Measurements from ENCODE around the gene CHN2.

The CHN2 gene

GRCh38 chr7:29340696-29341095 is 146.1 kb downstream of the CHN2 start:
- DNase-seq = no peak

DNA sequence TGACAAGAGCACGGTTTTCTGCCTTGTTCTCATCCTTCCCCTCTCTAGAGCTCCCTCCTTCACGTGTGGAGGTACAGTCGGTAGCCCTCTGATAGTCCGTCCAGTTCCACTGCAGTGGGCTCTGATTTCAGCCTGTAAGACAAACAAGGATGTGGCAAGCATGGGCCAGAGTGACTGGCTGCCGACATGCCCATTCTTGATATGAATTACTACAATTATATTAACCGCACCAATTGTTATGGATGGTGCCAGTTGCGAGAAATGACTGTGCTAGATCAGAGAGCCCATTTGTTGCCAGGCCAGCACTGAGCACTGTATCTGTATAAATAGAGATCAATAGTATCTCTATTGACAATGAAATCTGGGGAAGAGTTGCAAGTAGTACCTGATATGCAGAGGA is 146.6 kb downstream of the CHN2 start:
- no peak for DNase-seq

DNA sequence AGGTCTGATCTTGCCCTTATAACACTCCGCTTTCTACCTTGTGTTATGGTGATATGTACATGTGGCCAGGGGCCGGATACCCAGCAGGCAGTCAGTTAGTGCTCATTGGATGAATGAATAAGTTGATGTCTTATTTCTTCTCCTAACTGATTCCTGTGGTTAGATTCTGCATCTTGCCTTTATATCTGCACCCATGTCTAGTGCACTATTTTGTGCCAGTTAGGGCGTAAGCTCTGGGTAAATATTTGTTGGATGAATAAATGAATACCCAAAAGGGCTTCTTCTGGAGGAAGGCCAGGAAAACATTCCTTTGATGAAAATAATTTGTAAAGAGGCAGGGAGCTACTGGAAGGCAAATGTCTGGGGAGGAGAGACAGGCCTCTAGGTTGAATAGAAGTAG is 148.2 kb downstream of the CHN2 start:
- DNase-seq = no peak

GRCh38 chr7:29343399-29343798 is 148.8 kb downstream of the CHN2 start:
- no peak for DNase-seq

GRCh38 chr7:29344334-29344978 is 149.9 kb downstream of the CHN2 start:
- DNase-seq = no peak

DNA sequence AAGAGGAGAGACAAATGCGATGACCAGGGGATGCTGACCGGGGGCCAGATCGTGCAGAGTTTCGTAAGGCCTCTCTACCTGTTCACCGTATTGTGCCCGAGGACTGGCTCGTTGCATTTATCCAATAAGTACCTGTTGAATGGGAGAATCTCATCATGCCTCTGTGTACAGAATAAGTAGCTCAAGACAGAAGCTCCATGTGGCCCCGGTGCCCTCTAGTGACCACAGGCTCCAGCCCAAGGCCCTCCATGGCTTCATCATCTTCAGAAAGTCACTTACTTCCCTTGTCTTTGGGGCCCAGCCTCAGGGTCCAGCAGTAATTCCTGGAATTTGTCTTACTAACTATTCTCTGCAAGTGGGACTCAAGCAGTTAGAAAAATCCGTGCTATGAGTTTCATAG is 151.0 kb downstream of the CHN2 start:
- DNase-seq = no peak

- DNase-seq = no peak
Measured at GRCh38 chr7:29346231-29346978, 151.8 kb downstream of the CHN2 start.

- DNase-seq = no peak
Measured at GRCh38 chr7:29349362-29349761, 154.8 kb downstream of the CHN2 start.

GRCh38 chr7:29350351-29350750 is 155.8 kb downstream of the CHN2 start:
- no peak for DNase-seq

- DNase-seq = no peak
Measured at GRCh38 chr7:29352041-29352440, 157.5 kb downstream of the CHN2 start.

DNA sequence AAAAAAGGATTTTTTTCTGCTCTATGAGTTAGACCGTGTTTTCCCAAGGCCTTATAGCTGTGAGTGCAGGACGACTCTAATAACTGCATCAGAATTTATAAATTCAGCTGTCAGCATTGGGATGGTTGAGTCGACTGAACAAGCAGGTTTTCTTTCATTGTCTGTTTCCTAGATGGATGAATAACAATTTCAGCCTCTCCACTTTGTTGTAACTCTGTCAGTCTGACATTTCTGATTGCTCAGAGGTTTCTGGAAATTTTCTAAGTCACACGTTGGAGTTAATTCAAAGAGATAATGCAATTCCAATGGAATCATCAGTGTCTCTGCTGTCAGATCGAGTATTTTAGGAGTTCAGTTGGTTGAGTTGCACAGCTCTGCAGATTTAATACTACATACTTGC is 159.2 kb downstream of the CHN2 start:
- DNase-seq = no peak

DNA sequence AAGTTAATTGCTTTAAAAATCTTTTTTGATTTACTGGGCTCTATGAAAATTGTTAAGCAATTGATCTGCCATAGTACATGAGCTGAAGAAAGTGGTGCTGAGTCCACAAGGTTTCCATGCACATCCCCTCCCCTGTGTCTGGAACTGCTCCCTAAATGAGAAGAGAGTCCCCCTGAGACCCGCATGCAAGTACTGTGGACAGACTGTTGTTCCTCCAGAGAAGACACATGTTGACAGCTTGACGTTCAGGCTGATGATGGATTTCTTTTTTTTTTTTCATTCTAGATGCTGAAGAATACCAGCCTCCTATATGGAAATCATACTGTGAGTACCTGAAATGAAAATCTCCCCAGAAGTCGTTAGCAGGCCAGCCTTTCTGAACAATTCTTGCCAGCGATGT is 159.8 kb downstream of the CHN2 start:
- DNase-seq = no peak

- DNase-seq = no peak
Measured at GRCh38 chr7:29355388-29355787, 160.8 kb downstream of the CHN2 start.

- no peak for DNase-seq
Measured at GRCh38 chr7:29356631-29357030, 162.1 kb downstream of the CHN2 start.

DNA sequence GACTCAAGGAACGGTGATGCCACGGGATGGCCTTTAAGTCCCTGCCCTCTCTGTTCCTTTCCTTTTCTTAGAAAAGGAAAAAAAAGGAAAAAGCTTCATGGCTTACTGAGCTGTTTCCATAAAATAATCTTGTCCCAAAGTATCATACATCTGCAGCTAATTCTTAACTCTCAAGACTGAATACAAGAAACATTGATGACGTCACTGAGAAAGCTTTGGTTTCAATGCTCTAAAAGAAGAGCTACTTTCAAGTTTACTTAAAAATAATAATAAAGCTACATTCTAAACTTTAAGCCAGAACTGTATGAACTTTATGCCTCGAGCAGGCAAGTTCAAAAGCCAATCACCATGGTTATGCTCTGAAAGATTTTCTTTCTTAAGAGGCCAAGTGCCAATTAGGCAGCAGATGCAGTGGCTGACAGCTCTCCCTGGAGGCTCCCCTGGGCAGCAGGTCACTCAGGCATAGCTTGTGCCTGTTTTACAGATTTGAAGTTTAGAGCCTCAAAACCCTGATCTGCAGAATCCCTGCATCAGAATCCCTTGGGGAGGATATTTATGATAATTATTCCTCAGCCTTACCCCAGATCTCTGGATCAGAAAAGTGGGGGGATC is 165.0 kb downstream of the CHN2 start:
- DNase-seq = no peak

- no peak for DNase-seq
Measured at GRCh38 chr7:29360633-29361625, 166.4 kb downstream of the CHN2 start.

DNA sequence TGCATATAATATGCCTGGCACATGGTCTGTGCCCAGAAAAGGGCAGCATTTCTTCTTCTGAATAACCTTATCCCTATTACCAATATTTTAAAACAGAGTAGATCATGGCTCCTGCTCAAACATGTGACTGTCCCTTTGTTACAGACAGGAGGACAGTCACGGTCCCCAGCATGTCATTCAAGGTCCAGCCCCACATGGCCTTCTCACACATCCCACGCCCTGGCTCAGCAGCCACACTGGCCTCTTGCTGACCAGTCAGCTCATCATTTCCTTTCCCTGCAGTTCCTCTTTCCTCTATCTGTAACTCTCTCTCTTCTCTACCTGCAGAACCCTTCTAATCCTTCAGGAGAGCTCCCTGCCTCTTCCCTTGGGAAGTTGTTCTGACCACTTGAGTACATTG is 167.8 kb downstream of the CHN2 start:
- no peak for DNase-seq

DNA sequence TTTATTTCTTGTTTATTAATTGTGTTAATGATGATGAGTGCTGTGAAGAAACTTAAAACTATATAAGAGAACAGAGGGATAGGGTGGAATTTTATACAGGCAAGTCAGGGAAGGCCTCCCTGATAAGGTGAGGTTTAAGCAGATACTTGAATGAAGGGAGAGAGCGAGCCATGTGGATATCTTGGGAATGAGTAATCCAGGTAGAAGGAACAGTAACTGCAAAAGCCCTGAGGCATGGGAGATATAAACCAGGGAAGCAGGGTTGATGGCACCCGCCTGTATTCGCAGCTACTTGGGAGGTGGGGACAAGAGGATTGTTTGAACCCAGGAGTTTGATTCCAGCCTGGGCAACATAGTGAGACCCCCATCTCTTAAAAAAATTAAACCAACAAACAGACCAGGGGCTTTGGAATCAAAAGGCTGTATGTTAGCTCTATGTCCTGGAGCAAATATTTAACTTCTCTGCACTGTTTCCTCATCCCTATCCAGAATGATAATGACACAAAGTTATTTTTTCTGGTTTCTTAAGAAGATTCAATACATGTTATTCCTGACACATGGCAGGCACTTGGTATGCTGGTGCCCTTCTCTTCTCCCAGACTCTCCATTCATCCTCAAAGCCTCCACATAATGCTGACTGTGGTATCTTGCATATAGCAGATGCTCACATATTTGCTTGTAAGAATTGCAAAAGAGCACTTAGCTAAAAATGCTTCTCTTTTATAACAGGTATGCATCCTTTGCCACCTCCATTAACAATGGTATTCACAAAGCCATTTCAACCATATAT is 169.3 kb downstream of the CHN2 start:
- no peak for DNase-seq

DNA sequence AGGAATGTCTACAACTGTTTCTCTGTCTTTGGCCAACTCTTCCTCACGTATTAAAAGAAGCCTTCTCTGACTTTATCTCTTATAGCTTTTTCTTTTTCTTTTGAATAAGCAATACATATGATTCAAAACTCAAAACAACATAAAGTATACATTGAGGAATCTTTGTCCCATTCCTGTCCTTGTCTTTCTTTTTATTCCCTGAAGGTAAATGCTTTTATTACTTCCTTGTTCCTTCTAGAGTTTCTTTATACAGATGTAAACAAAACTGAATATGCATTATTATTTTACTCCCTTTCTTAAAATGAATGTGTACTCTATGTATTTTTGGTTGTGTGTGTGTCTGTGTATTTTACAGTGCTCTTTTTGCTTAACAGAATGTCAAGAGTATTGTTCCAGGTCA is 170.1 kb downstream of the CHN2 start:
- DNase-seq = no peak

- DNase-seq = no peak
Measured at GRCh38 chr7:29365423-29365822, 170.8 kb downstream of the CHN2 start.

- DNase-seq = no peak
Measured at GRCh38 chr7:29367784-29368183, 173.2 kb downstream of the CHN2 start.

- DNase-seq = no peak
Measured at GRCh38 chr7:29369909-29370488, 175.4 kb downstream of the CHN2 start.
